Fibroblast of skin of right biceps (primary cell): ENCODE measurements around the gene MIEF1.
"Not testable (repeated sequence)": the region's sequence is repeated elsewhere in the genome, so short reads cannot be mapped to it uniquely, and the experiment has no call there.

Experiments used
- DNase-seq: peaks from one replicate; pipeline ENCODE4 v3.0.0-alpha.2; 2013

The MIEF1 gene

GRCh38 chr22:39517470-39517869 is 15.4 kb downstream of the MIEF1 start:
- DNase-seq = no peak

- DNase-seq = no peak
These were observed 16.2 kb downstream of the MIEF1 start for GRCh38 chr22:39518144-39518786.

GRCh38 chr22:39518996-39519680 is 17.0 kb downstream of the MIEF1 start:
- DNase-seq = peak; percentile 46

- DNase-seq = peak; percentile 100
These were observed 17.7 kb downstream of the MIEF1 start for GRCh38 chr22:39519681-39520225.

DNA sequence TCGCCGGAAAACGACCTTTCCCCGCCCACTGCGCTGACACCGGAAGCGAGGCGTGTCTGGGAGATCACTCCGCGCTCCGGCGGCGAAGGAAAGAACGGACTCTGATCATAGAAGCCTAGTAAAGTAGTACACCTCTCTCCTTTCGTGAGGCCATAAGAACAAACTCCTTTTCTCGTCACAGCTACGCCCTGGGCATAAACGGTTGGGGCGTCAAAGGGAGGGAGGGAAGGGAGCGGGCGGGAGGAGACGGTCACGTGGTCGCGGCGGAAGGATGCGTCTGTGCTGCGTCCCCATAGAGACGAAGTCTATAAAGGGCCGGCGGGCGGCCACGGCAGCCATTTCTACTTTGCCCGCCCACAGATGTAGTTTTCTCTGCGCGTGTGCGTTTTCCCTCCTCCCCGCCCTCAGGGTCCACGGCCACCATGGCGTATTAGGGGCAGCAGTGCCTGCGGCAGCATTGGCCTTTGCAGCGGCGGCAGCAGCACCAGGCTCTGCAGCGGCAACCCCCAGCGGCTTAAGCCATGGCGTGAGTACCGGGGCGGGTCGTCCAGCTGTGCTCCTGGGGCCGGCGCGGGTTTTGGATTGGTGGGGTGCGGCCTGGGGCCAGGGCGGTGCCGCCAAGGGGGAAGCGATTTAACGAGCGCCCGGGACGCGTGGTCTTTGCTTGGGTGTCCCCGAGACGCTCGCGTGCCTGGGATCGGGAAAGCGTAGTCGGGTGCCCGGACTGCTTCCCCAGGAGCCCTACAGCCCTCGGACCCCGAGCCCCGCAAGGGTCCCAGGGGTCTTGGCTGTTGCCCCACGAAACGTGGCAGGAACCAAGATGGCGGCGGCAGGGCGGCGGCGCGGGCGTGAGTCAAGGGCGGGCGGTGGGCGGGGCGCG is 18.4 kb downstream of the MIEF1 start, which contains the start of gene ATF4:
TSS of gene ATF4 (plus strand) at position 337 of the 880 bp plus-strand sequence. CDS start 884 bp downstream, outside the sequence.
- peak; percentile 82 for DNase-seq

DNA sequence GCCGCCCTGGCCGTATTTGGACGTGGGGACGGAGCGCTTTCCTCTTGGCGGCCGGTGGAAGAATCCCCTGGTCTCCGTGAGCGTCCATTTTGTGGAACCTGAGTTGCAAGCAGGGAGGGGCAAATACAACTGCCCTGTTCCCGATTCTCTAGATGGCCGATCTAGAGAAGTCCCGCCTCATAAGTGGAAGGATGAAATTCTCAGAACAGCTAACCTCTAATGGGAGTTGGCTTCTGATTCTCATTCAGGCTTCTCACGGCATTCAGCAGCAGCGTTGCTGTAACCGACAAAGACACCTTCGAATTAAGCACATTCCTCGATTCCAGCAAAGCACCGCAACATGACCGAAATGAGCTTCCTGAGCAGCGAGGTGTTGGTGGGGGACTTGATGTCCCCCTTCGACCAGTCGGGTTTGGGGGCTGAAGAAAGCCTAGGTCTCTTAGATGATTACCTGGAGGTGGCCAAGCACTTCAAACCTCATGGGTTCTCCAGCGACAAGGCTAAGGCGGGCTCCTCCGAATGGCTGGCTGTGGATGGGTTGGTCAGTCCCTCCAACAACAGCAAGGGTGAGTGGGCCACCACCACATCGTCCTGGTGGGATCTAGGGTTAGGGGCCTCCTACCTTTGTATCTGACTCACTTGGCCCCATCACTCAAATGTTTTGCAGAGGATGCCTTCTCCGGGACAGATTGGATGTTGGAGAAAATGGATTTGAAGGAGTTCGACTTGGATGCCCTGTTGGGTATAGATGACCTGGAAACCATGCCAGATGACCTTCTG is 19.2 kb downstream of the MIEF1 start:
- not testable (repeated sequence) for DNase-seq

DNA sequence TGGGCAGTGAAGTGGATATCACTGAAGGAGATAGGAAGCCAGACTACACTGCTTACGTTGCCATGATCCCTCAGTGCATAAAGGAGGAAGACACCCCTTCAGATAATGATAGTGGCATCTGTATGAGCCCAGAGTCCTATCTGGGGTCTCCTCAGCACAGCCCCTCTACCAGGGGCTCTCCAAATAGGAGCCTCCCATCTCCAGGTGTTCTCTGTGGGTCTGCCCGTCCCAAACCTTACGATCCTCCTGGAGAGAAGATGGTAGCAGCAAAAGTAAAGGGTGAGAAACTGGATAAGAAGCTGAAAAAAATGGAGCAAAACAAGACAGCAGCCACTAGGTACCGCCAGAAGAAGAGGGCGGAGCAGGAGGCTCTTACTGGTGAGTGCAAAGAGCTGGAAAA is 20.0 kb downstream of the MIEF1 start:
- DNase-seq = not testable (repeated sequence)

DNA sequence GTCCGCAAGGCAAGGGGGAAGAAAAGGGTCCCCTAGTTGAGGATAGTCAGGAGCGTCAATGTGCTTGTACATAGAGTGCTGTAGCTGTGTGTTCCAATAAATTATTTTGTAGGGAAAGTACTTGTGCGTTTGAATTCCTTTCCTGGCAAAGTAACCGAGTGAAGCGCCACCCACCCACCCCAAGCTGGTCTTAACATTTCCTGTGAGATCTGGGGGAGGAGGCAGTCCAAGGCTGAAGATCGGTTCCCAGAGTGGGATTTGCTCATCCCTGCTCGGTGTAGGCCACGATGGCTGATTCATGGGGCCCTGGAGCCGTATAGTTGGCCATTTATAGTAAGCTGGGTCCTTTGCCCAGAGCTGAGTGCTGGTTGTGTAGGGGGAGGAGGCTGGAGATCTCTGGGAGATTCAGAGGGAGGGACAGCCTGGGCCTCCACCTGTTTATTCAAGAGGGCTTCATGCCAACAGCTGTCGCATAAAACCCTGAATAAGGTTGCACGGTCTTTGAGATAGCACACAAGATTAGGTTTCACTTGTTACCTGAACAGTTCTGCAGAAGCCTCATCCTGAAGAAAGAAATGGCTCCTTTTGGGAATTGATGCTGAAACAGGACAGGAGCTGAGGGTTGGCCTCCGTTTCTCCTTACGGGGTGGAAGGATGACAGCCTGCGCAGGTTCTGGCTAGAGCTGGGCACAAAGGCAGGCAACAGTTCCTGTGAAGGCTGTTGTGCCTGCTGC is 20.6 kb downstream of the MIEF1 start:
- peak; percentile 74 for DNase-seq

DNA sequence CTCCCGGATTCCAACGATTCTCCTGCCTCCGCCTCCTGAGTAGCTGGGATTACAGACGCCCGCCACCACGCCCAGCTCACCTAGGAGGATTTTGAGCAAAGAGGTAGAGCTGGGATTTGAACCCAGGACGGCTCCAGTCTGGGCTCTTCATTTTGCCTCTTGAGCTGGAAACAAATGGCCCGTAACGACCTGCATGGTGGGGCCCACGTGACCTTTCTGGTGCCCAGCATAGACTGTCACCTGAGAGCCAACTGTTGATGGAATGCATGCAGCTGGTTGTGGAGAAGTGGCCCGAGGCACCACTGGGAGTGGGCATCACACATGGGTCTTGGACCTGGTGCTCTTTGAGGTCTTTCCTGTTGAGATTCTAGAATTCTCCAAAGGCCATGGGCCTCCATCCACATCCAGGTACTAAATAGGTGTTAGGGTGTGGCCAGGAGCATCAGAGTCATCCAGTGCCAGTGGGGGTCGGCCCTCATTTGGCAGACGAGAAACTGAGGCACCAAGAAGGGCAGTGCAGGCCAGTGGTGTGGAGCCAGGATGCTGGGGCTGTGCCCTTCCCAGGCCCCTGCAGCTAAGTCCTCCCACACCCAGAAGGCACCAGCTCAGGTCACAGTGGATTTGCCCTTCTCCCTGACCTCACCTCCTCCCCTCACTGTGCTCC is 22.1 kb downstream of the MIEF1 start:
- no peak for DNase-seq

GRCh38 chr22:39524753-39525657 is 22.9 kb downstream of the MIEF1 start:
- DNase-seq = no peak

DNA sequence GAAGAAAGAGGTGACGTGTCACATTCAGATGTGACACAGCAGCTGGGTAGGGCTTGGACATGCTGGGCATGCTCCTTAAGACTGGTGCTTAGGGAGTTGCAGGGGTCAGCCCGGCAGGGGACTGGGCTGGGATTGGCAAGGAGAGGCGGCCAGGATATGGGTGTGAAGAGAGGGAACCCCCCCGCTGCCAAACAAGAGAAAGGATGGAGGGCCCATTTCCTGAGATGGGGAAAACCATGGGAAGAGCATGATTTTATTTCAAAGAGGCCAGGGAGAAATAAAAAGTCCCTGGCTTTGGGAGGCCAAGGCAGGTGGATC is 23.5 kb downstream of the MIEF1 start:
- DNase-seq = no peak

DNA sequence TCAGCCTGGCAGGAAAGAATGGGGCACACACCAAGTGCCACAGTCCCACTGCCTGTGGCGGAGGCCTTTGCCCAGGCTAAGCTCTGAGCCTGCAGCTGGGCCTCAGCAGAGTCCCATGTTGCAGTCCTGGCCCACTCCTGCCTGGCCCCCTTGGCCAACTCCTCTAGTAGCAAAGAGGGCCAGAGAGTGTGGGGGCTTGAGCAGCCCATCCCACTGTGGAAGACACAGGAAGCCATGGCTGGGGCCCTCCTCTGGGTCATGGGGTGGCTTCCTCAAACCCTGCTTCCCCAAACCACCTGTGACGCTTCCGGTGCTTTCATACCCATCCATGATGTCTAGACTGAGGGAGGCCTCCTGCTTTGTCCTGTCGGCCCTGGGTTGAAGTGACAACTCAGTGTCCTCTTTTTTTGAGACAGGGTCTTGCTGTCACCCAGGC is 24.7 kb downstream of the MIEF1 start:
- DNase-seq = no peak

DNA sequence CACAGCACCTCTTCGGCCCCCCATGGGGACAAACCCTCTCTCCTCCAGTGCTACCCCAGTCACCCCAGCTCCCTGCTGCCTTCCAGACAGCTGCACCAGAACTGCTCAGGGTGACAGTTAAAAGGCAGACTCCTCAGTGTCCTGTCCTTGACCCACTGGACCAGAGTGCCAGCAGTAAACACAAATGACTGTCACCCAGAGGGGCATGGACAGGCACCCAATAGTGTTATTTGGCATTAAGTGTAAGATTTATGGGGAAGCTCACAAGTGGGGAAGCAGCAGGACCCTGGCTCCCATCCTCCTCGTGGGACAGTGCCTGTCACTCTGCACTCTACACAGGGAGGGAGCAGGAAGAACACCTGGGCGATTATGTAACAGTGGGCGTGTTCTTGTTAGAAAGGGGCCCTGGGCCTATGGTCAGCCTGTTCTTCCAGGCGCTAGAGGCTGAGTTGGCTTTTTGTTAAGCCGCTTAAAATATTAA is 25.4 kb downstream of the MIEF1 start:
- no peak for DNase-seq

- no peak for DNase-seq
These were observed 26.1 kb downstream of the MIEF1 start for GRCh38 chr22:39528080-39528661.

GRCh38 chr22:39528681-39529486 is 26.8 kb downstream of the MIEF1 start:
- DNase-seq = peak; percentile 88

DNA sequence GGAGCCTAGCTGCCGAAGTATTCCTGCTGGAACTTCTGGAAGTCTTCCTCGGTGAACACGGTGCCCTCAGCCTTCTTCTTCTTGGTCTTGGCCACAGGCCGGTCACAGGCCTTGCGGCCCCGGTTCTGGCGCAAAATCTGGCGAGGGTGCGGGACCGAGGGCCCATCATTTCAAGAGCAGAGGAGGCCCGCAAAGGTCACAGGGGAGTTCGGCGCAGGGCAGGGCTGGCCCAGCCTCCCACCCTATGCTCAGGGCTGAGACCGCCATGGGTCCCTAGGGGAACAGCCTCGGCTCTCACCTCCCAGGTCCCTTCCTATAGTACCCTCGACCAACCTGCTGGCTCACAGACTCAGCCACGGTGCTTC is 27.4 kb downstream of the MIEF1 start:
- no peak for DNase-seq

- no peak for DNase-seq
These were observed 28.0 kb downstream of the MIEF1 start for GRCh38 chr22:39530116-39530515.

- peak; percentile 62 for DNase-seq
These were observed 28.7 kb downstream of the MIEF1 start for GRCh38 chr22:39530692-39531331.
